GM18861 (cell line): ENCODE measurements around the gene ACTA2.

Experiments used
- ATAC-seq: cut with Tn5 transposase; IDR thresholded peaks from one replicate; pipeline ENCODE4 v1.9.1; 2021; ENCODE audit not compliant: unreplicated experiment

The ACTA2 gene

DNA sequence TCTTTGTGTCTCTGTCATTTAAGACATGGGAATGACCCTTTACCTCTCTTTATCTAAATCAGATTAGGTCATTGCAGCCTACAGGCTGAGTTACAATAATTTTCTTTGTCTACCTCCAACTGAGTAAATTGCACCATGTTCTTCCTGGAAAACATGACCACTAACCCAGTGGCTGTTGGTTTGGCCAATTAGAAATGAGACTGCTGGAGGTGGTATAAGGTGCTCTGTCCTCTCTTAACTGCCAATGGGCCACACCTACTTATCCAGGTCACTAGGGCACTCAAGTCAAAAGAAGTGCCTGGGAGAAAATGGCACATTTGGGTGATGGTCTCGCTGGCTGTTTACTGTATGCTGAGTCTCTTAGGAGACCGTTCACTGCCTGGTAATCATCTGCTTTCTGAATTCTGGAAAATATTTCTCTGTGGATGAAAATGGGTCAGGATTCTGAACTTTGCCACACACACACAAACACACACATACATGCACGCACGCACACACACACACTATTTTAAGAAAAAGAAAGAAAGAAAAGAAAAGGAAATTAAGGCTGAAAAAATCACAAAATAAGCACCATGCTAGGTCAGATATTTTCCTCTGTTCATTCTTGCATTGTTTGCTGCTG lies 56.1 kb downstream of the ACTA2 start:
- no peak for ATAC-seq

DNA sequence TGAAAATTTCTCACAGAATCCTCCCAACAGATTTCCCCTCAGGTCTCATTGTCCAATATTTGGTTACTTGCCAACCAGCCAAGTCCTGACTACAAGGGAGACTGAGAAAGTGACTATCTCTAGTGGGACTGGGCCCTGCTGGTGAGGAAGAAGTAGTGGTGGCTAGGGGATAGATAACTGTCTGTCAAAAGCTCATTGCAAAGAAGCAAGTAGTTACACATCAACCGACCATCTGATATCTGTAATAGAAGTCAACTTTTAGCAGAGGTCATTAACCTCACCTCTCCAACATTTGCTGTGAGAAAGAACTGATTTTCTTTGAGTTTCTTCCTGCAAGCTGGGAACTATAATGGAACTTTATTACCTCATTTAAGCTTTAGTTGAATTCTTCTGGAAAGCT lies 57.3 kb downstream of the ACTA2 start:
- ATAC-seq, result peak; percentile 50

DNA sequence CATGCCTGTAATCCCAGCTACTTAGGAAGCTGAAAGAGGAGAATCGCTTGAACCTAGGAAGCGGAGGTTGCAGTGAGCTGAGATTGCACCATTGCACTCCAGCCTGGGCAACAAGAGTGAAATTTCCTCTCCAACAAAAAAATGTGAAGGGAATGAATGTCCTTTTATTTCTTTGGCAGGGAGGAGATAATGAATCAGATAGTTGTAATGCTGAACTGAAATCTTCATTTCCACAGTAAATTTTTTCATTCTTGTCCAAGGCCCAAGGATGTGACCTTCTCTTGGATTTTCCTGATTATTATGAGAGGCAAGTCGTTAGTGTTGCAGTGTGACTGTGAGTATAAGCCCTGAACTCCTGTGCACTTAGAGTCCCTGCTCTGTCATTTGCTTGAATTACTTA lies 59.0 kb downstream of the ACTA2 start:
- ATAC-seq, result no peak

DNA sequence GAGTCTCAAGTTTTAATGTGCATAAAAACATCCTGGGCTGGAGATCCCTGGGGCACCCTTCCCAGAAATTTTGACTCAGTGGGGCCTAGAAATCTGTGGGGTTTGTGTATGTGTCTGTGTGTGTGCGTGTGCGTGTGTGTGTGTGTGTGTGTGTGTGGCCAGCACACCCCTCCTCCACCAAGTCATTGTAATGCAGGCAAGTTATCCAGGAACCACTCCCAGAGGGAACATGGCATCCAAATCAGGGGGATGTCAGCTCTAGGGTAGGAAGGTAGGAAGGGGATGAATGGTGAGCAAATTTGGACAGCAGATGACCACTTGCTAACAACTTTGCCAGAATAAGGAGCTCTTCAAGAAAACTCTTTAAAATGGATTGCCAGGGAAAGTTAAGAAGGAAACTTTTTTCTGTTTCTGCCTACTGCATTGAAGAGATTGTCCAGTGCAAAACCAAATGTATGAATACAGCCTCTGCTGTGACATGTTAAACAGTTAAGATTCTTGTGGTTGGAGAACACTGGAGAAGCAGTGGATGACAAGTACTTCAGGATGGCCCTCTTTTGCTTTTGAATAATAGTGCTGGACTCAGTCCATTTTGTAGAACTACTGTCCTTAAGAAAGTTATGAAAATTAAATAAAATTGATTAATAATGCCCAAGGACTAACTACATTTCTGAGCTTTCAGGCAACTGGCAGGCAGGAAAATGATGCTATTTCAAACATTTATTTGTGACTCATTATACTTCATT lies 60.2 kb downstream of the ACTA2 start:
- ATAC-seq, result no peak

DNA sequence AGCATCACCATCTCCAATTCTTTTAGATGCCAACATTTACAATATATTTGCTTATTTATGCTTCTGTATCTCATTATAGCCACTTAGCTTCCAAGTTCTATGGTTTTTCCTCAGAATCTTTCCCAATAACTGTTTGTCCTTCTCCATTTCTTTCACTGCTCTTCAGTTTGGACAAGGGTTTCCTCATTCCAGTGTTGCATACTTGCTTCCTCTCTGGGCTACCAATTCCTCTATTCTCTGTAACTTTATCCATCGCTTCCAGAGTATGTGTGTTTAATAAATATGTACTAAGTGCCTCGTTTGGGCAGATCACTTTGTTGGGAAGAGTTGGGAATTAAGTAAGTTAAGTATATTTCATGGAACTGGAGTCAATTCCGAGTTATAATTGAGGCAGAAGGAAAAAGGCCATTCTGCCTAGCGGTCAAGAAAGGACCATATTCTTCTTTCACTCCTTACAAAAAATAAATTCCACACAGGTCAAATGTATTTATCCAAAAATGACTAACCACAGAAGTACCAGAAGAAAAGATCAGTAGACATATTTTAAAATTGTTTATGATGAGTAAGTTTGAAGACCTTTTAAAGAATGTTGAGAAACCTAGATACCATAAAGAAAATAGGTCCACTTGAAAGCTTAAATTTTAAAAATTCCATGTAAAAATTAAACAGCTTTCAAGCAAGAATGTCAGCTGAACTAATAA lies 61.7 kb downstream of the ACTA2 start:
- ATAC-seq, result no peak

DNA sequence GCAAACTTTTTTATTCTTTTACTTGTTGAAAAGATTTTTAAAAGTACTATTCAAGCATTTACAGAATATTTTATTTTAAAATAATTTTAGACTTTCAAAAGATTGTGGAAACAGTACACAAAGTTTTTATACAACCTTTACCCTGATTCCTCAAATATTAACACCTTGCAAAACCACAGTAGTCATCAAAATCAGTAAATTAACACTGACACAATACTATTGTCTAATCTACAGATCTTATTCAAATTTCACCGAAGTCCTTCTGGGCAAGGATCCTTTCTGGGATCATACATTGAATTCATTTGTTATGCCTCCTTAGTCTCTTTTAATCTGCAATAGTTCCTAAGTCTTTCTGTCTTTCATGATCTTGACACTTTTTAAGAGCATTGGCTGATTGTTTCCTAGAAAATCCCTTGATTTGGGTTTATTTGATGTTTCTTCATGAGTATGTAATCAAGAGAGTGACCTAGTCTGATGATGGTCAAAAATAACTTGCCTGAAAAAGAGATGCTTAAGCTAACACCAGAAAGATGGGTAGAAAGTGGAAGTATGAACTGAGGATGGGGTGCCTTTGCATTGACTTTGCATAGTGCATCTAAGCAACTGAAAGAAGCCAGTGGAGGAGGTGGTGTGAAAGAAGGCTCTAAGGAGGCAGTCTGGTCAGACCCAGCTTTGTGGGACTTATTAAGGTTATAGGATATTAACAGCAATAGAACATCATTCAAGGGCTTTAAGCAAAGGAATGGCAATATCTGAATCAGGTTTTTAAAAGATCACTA lies 62.8 kb downstream of the ACTA2 start:
- no peak for ATAC-seq

DNA sequence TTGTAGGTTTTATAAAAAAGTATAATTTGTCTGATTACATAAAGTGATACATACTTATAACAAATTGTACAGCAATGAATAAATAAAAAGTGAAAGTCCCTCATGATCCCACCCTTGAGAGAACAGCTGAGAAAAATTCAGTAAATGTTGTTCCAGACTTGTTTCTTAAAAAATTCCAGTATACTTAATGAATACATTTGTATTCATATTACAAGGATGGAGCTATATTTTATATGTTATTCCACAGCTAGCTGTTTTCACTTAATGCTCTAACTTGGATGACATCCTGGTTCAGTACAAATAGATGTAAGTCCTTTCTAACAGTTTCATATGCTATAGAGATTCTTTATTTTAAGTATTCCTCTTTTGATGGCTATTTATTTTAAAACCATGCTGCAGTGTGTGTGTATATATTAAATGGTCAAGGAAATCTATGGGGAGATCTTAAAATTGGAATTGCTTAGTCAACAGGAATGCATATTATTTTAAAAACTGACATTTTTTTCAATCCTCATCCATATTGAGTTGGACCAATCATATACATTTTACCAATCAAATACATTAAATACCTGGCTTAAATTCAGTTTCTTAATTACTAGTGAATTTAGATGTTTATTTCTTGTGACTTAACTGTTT lies 63.6 kb downstream of the ACTA2 start:
- no peak for ATAC-seq

DNA sequence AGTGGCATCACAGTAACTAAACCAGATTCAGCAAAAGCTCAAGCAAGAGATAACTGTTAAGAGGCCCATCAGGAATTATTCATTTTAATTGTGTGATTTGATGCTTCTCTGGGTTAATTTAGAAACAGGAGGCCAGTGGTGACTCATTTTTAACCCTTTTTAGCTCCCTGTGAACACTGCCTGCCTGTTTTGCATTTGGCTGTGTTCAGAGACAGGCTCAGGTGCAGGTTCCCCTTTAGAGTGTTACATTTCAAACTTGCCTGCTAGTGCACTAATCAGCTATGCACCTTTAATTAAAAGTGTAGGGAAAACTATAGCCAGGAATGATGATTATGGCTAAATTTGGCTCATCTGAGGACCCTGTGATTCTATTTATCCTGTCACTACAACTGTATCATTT lies 66.0 kb downstream of the ACTA2 start:
- ATAC-seq, result peak; percentile 47
